B cell (primary cell): ENCODE measurements around the gene BRAF. TPM values are rescaled to one million over a fixed set of nuclear protein-coding genes. Genes with fewer than 3 reads are reported as not detected.

Experiments
- ATAC-seq: fragments of 200-7000 bp; cut with Tn5 transposase; one replicate; pipeline ENCODE4 v1.10.0; 2021; ENCODE audit warnings: low read depth, mild to moderate bottlenecking, moderate number of reproducible peaks, moderate library complexity
- CTCF ChIA-PET: fragments of 350-600 bp; sonication (Branson Sonifier 250); formaldehyde crosslinking; loops from one replicate; lab custom pipeline; 2021; ENCODE audit warnings: antibody characterized with exemption, inconsistent platforms; lab: Charles Lee
- POLR2A ChIA-PET: fragments of 350-600 bp; sonication (Branson Sonifier 250); formaldehyde crosslinking; loops from one replicate; lab custom pipeline; 2021; ENCODE audit warnings: antibody characterized with exemption; lab: Charles Lee
- DNase-seq: peaks from one replicate; pipeline ENCODE4 v3.0.0; 2013
- H2AFZ ChIP-seq: 2 replicates; pipeline ENCODE4 v1.6.1; 2012; ENCODE audit warnings: mild to moderate bottlenecking, low read depth, low read length; ENCODE audit not compliant: insufficient read depth, poor library complexity, severe bottlenecking
- H3K27ac ChIP-seq, 2 donors: 1 replicate in 1 of 2; 2 replicates in 1 of 2; pipeline ENCODE4 v1.5.1; 2012 to 2013; ENCODE audit warnings: low read length in 2 of 2, mild to moderate bottlenecking in 2 of 2, moderate library complexity in 1 of 2
- H3K27me3 ChIP-seq, 4 experiments: fragments of 200-600 bp in 1 of 4; sonication (generic) in 1 of 4; replicated peaks in 1 of 4; 1 replicate in 2 of 4; 2 replicates in 2 of 4; pipeline versions ENCODE4 v1.6.1 to v1.7.0; 2013 to 2016; ENCODE audit warnings: low read length in 3 of 4, mild to moderate bottlenecking in 2 of 4, mixed read lengths in 1 of 4, moderate library complexity in 1 of 4; ENCODE audit not compliant: insufficient read depth in 4 of 4, control insufficient read depth in 3 of 4; ENCODE audit errors: control extremely low read depth in 1 of 4
- H3K36me3 ChIP-seq, 2 experiments: replicated peaks in 1 of 2; 1 replicate in 1 of 2; 2 replicates in 1 of 2; pipeline versions ENCODE4 v1.6.1 to v1.7.1; 2013; ENCODE audit warnings: low read length in 1 of 2; ENCODE audit not compliant: insufficient read depth in 2 of 2, control insufficient read depth in 1 of 2; ENCODE audit errors: control extremely low read depth in 1 of 2, extremely low read depth in 1 of 2
- H3K4me1 ChIP-seq, 2 donors: fragments of 200-600 bp in 1 of 2; sonication (generic) in 1 of 2; 1 replicate in 1 of 2; 2 replicates in 1 of 2; pipeline versions ENCODE4 v1.5.1 to v1.6.1; 2013 to 2017; ENCODE audit warnings: low read length in 2 of 2; ENCODE audit not compliant: control insufficient read depth in 2 of 2, insufficient read depth in 2 of 2
- H3K4me2 ChIP-seq: replicated peaks from 2 replicates; pipeline ENCODE3; 2012; ENCODE audit warnings: mild to moderate bottlenecking, low read depth, low read length; ENCODE audit not compliant: poor library complexity, severe bottlenecking
- H3K4me3 ChIP-seq, 5 experiments: fragments of 200-600 bp in 1 of 5; sonication (generic) in 1 of 5; 1 replicate in 3 of 5; 2 replicates in 2 of 5; pipeline versions ENCODE4 v1.5.1 to v1.7.0; 2011 to 2016; ENCODE audit warnings: low read length in 4 of 5, mild to moderate bottlenecking in 4 of 5, low read depth in 2 of 5, control low read depth in 1 of 5, moderate library complexity in 1 of 5; ENCODE audit not compliant: insufficient read depth in 1 of 5; ENCODE audit errors: control extremely low read depth in 1 of 5, extremely low read depth in 1 of 5
- H3K79me2 ChIP-seq: fragments of 200-600 bp; sonication (generic); one replicate; pipeline ENCODE4 v1.6.0; 2016; ENCODE audit warnings: low read length; ENCODE audit not compliant: control insufficient read depth, insufficient read depth
- H3K9ac ChIP-seq: fragments of 200-600 bp; sonication (generic); 2 replicates; pipeline ENCODE4 v1.6.1; 2017; ENCODE audit warnings: mild to moderate bottlenecking, low read length, moderate library complexity
- H3K9me3 ChIP-seq, 3 donors: one replicate each; pipeline versions ENCODE4 v1.6.1 to v1.7.1; 2013; ENCODE audit warnings: low read length in 2 of 3; ENCODE audit not compliant: control insufficient read depth in 2 of 3, insufficient read depth in 1 of 3; ENCODE audit errors: control extremely low read depth in 1 of 3
- H4K20me1 ChIP-seq: 2 replicates; pipeline ENCODE4 v1.6.0; 2012; ENCODE audit warnings: mild to moderate bottlenecking, low read length; ENCODE audit not compliant: insufficient read depth, control insufficient read depth, poor library complexity, severe bottlenecking
- H3K27ac Mint-ChIP-seq: one replicate; pipeline ENCODE4 v1.8.0; 2021; ENCODE audit warnings: mixed read lengths
- H3K27me3 Mint-ChIP-seq: one replicate; pipeline ENCODE4 v1.8.0; 2021; ENCODE audit warnings: mixed read lengths
- H3K4me1 Mint-ChIP-seq: one replicate; pipeline ENCODE4 v1.8.0; 2021; ENCODE audit warnings: mixed read lengths
- H3K4me3 Mint-ChIP-seq: one replicate; pipeline ENCODE4 v1.8.0; 2021; ENCODE audit warnings: mixed read lengths
- H3K9me3 Mint-ChIP-seq: one replicate; pipeline ENCODE4 v1.8.0; 2022; ENCODE audit warnings: mixed read lengths; ENCODE audit not compliant: insufficient read depth
- EZH2 ChIP-seq: IDR thresholded peaks from 2 replicates; pipeline ENCODE4 v1.6.1; 2012; ENCODE audit warnings: borderline replicate concordance, low read depth, mild to moderate bottlenecking, moderate library complexity, low read length; ENCODE audit not compliant: insufficient read depth, poor library complexity, severe bottlenecking
- WGBS: methylation state at CpG from one replicate; pipeline ENCODE4 v1.1.5; 2013; ENCODE audit warnings: missing lambda C conversion rate; ENCODE audit not compliant: insufficient coverage; 5-methylcytosine and 5-hydroxymethylcytosine counted together
- intact Hi-C: fragments of 100-400 bp; cut with micrococcal nuclease; formaldehyde crosslinking; loops from one replicate; pipeline ENCODE4 v1.10.0; 2022
- polyA plus RNA-seq: library from polyadenylated mRNA; depleted of rRNA; stranded (reverse); fragments of >200 nt; gene quantifications from 2 replicates; pipeline ENCODE4 v1.2.3, GENCODE V29; 2012
- total RNA-seq, 2 donors: library from RNA; stranded (reverse); fragments of 120-200 nt in 1 of 2; gene quantifications; 1 replicate in 1 of 2; 2 replicates in 1 of 2; pipeline versions ENCODE4 v1.2.3 to v1.2.4, GENCODE V29; 2013 to 2022
- TF ChIP-seq, protein P1 (sequence below): fragments of 200-600 bp; IDR thresholded peaks from one replicate; pipeline ENCODE4 v1.8.0; 2022; ENCODE audit warnings: antibody characterized with exemption, mild to moderate bottlenecking

BRAF gene
- total and polyA plus RNA-seq, 2 donors (not counting 1 experiment from before 2014, with no cell fraction given) = 13.5 to 90.9 TPM

DNA sequence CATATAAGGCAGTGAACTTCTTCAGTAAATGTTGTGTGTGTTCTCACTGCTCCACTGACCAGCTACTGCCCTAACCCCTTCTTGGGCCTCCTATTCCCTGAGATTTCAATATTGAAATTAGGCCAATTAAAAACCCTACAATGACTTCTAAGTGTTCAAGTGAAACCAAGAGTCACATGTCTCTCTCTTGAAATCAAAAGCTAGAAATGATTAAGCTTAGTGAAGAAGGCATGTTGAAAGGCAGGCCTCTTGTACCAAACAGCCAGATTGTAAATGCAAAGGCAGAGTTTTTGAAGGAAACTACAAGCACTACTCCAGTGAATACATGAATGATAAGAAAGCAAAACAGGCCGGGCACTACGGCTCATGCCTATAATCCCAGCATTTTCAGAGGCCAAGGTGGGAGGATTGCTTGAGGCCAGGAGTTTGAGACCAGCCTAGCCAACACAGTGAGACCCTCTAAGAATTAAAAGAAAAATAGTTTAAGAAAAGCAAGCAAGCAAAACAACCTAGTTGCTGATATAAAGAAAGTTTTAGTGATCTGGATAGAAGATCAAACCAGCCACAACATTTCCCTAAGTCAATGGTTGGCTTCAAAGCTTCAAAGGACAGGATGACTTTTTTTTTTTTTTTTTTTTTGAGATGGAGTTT is 22.3 kb downstream of the BRAF start:
- H2AFZ ChIP-seq = no peak overlapping the region
- H4K20me1 ChIP-seq = peaks cover 42% of the 10 kb centered on the region
- Mint-ChIP-seq H3K4me1 (peaks cover 55% of the 10 kb centered on the region), H3K9me3 (peaks cover 6% of the 10 kb centered on the region), H3K27ac (peak overlapping the region; percentile 50), H3K4me3 (peak overlapping the region; percentile 55), H3K27me3 (no peaks in the 10 kb centered on the region)
- no peak for DNase-seq
- H3K4me2 ChIP-seq = peak overlapping the region; percentile 50
- no peaks in the 10 kb centered on the region for H3K27me3 ChIP-seq
- ChIA-PET POLR2A (interaction anchor here (0.6 kb wide), 1 partner anchor 226 kb away, joined by 3 read pairs; no protein-coding TSS in a partner anchor), CTCF (interaction anchor here (0.7 to 1.0 kb wide), 2 partner anchors 22 to 52 kb away, joined by 3 read pairs; no protein-coding TSS in a partner anchor)
- peak overlapping the region in 1 of 2 donors; percentile 51 for H3K27ac ChIP-seq
- no peak overlapping the region for H3K4me3 ChIP-seq
- peak; percentile 14 for ATAC-seq
- no peak overlapping the region for H3K9ac ChIP-seq
- peaks cover 94% of the 10 kb centered on the region for H3K79me2 ChIP-seq
- TF ChIP-seq EZH2 = no peak
- TF ChIP-seq, protein P1, sequence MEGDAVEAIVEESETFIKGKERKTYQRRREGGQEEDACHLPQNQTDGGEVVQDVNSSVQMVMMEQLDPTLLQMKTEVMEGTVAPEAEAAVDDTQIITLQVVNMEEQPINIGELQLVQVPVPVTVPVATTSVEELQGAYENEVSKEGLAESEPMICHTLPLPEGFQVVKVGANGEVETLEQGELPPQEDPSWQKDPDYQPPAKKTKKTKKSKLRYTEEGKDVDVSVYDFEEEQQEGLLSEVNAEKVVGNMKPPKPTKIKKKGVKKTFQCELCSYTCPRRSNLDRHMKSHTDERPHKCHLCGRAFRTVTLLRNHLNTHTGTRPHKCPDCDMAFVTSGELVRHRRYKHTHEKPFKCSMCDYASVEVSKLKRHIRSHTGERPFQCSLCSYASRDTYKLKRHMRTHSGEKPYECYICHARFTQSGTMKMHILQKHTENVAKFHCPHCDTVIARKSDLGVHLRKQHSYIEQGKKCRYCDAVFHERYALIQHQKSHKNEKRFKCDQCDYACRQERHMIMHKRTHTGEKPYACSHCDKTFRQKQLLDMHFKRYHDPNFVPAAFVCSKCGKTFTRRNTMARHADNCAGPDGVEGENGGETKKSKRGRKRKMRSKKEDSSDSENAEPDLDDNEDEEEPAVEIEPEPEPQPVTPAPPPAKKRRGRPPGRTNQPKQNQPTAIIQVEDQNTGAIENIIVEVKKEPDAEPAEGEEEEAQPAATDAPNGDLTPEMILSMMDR = no peak
- H3K4me1 ChIP-seq = peaks cover 14 to 20% of the 10 kb centered on the region in 2 donors
- peaks cover 0 to 3% (median 3%) of the 10 kb centered on the region in 3 donors for H3K9me3 ChIP-seq
- intact Hi-C loops = no loop called here
- no peaks in the 10 kb centered on the region for H3K36me3 ChIP-seq
- no CpG with 5 or more reads among the region's 2 CpGs for WGBS

DNA sequence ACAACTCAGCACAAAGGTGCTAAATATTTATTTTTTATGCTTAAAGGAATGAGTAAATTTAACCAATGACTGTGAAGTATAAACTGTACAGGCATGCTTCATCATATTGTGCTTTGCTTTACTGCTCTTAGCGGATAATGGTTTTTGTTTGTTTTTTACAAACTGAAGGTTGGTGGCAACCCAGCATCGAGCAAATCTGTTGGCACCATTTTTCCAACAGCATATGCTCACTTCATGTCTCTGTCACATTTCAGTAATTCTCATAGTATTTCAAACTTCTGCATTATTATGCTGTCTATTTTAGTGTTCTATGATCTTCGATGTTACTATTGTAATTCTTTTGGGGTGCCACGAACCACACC is 22.8 kb downstream of the BRAF start:
- Histone ChIP-seq H3K27me3 (no peaks in the 10 kb centered on the region), H4K20me1 (peaks cover 41% of the 10 kb centered on the region), H2AFZ (no peak overlapping the region), H3K9me3 (peaks cover 0 to 3% (median 0%) of the 10 kb centered on the region in 3 donors), H3K4me3 (no peak overlapping the region), H3K4me2 (peak overlapping the region; percentile 50), H3K27ac (peak overlapping the region in 1 of 2 donors; percentile 51), H3K36me3 (no peaks in the 10 kb centered on the region), H3K9ac (no peak overlapping the region), H3K79me2 (peaks cover 94% of the 10 kb centered on the region), H3K4me1 (peaks cover 14 to 20% of the 10 kb centered on the region in 2 donors)
- no peak for TF ChIP-seq EZH2
- TF ChIP-seq, protein P1 = no peak
- peaks cover 6% of the 10 kb centered on the region for H3K9me3 Mint-ChIP-seq
- ATAC-seq (no peak), DNase-seq (no peak)
- intact Hi-C loops = no loop called here
- no peaks in the 10 kb centered on the region for H3K27me3 Mint-ChIP-seq
- peaks cover 55% of the 10 kb centered on the region for H3K4me1 Mint-ChIP-seq
- CTCF ChIA-PET = interaction anchor here (1.0 to 1.8 kb wide), 2 partner anchors 22 to 91 kb away, joined by 3 to 5 read pairs; no protein-coding TSS in a partner anchor
- POLR2A ChIA-PET = no interaction called here
- H3K27ac Mint-ChIP-seq = peak overlapping the region; percentile 50
- H3K4me3 Mint-ChIP-seq = peak overlapping the region; percentile 55
- WGBS = no CpG with 5 or more reads among the region's 4 CpGs
